Muscle of leg (tissue), 11 donors: ENCODE measurements around the gene HLA-C. TPM values are rescaled to one million over a fixed set of nuclear protein-coding genes. Genes with fewer than 3 reads are reported as not detected.
"Not testable (repeated sequence)": the region's sequence is repeated elsewhere in the genome, so short reads cannot be mapped to it uniquely, and the experiment has no call there.

Experiments used
- DNase-seq: peaks from one replicate; pipeline ENCODE4 v3.0.0; 2013
- H3K27ac ChIP-seq: one replicate; pipeline ENCODE4 v1.5.1; 2013; ENCODE audit warnings: mild to moderate bottlenecking, low read length, control low read depth
- H3K27me3 ChIP-seq: one replicate; pipeline ENCODE4 v1.6.1; 2013; ENCODE audit warnings: low read length; ENCODE audit not compliant: control insufficient read depth, insufficient read depth
- H3K36me3 ChIP-seq: one replicate; pipeline ENCODE4 v1.6.1; 2013; ENCODE audit warnings: low read length; ENCODE audit not compliant: control insufficient read depth, insufficient read depth
- H3K4me1 ChIP-seq: one replicate; pipeline ENCODE4 v1.6.1; 2013; ENCODE audit warnings: low read length; ENCODE audit not compliant: control insufficient read depth, insufficient read depth
- H3K4me3 ChIP-seq: one replicate; pipeline ENCODE4 v1.5.1; 2013; ENCODE audit warnings: low read length, control low read depth
- H3K9me3 ChIP-seq: replicated peaks from 2 replicates; pipeline ENCODE4 v1.6.1; 2013; ENCODE audit warnings: low read depth, low read length; ENCODE audit not compliant: control insufficient read depth
- WGBS: methylation state at CpG from one replicate; pipeline ENCODE4 v1.1.5; 2013; ENCODE audit warnings: missing lambda C conversion rate; ENCODE audit not compliant: insufficient coverage; 5-methylcytosine and 5-hydroxymethylcytosine counted together
- polyA plus RNA-seq, 8 donors: library from polyadenylated mRNA; unstranded; fragments of 120-200 nt; gene quantifications; one replicate each; pipeline versions ENCODE4 v1.2.1 to v1.2.3, GENCODE V29; 2013; ENCODE audit warnings: inconsistent platforms in 1 of 8, low replicate concordance in 1 of 8; ENCODE audit not compliant: insufficient read length in 8 of 8, insufficient read depth in 1 of 8
- total RNA-seq: library from RNA; stranded (reverse); fragments of 120-200 nt; gene quantifications from one replicate; pipeline ENCODE4 v1.2.4, GENCODE V29; 2013

The HLA-C gene
- total and polyA plus RNA-seq, 9 donors = 26.0 to 71.6 (median 52.9) TPM

DNA sequence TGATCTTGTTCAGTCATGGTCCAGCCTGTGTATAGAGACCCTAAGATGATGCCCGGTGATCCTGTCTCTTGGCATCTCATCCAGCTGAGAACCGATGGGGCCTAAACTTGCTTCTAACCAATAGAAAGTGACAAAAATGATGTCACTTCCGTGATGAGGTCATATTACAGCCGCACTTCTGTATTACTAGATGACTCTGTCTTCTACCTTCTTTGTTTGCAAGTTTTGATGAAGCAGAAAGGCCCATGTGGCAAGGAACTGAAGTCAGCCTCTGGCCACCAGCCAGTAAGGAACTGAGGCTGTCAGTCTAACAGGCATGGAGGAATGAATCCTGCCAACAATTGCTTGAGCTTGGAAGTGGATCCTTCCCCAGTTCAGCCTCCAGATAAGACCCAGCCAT lies 32.8 kb upstream of the HLA-C start:
- no peak for DNase-seq
- no peaks in the 10 kb centered on the region for H3K9me3 ChIP-seq
- no peak overlapping the region for H3K27ac ChIP-seq
- no peak overlapping the region for H3K4me3 ChIP-seq
- H3K4me1 ChIP-seq = no peaks in the 10 kb centered on the region
- WGBS = 33% methylated on average over 2 of the region's 4 CpGs
- peaks cover 30% of the 10 kb centered on the region for H3K27me3 ChIP-seq
- no peaks in the 10 kb centered on the region for H3K36me3 ChIP-seq

DNA sequence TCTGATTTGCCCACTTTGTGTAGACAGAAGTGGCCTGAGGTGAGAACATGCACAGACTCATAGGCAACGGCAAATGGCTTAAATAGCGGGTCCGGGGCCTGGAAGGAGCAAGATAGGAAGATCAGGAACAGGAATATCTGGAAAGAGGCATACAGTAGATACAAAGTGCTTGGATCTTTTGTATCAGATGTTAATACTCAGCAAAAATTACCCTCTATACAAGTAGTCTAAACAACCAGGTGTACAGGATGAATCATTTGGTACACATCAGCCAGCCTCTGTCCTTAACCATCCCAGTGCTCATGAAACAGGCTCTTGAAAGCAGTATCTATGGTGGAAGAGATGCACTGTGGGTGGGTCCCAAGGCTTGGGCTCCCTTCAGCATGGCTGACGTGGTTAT lies 28.9 kb upstream of the HLA-C start:
- Histone ChIP-seq H3K4me1 (no peaks in the 10 kb centered on the region), H3K9me3 (no peaks in the 10 kb centered on the region), H3K27me3 (peaks cover 7% of the 10 kb centered on the region), H3K27ac (no peak overlapping the region), H3K4me3 (no peak overlapping the region), H3K36me3 (no peaks in the 10 kb centered on the region)
- 67% methylated on average over 1 of the region's 4 CpGs for WGBS
- DNase-seq = no peak

DNA sequence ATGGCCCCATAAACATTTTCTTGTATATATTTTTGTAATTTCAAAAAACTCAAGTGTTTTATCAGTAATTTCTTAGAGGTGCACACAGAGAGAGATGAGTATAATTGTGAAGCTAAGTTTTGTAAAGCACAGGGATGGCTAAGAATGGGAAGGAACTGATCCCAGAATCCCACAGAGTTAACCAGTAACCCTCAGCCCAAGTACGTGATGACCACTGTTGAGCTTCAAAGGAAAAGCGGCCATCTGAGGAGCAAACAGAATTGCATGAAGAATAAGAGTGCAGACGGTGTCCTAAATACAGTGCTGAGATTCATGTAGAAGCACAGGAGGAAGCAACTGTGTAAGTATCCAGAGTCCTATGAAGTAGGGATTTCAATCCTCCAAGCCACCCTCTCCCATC lies 28.1 kb upstream of the HLA-C start:
- H3K4me3 ChIP-seq = no peak overlapping the region
- no peaks in the 10 kb centered on the region for H3K9me3 ChIP-seq
- no peaks in the 10 kb centered on the region for H3K4me1 ChIP-seq
- no CpG with 5 or more reads among the region's 3 CpGs for WGBS
- H3K36me3 ChIP-seq = no peaks in the 10 kb centered on the region
- DNase-seq = no peak
- H3K27me3 ChIP-seq = peaks cover 7% of the 10 kb centered on the region
- no peak overlapping the region for H3K27ac ChIP-seq

DNA sequence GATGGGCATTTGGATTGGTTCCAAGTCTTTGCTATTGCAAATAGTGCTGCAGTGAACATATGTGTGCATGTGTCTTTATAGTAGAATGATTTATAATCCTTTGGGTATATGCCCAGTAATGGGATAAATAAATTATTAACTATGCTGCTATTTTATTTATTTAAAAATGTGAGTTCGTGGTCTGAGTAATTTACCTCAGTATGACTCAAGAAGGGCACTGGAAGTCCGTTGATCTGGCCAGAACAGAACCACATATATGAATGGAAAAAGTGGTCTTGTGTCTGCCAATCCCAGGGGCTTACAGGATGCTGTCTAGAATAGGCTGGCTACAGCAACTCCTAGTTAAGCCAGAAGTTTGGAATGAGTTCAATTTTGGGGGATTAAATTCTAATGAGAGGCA lies 27.6 kb upstream of the HLA-C start:
- H3K4me1 ChIP-seq = no peaks in the 10 kb centered on the region
- H3K27ac ChIP-seq = no peak overlapping the region
- DNase-seq = no peak
- H3K27me3 ChIP-seq = peaks cover 7% of the 10 kb centered on the region
- H3K4me3 ChIP-seq = no peak overlapping the region
- H3K36me3 ChIP-seq = no peaks in the 10 kb centered on the region
- no peaks in the 10 kb centered on the region for H3K9me3 ChIP-seq
- 33% methylated on average over 1 of the region's 2 CpGs for WGBS

DNA sequence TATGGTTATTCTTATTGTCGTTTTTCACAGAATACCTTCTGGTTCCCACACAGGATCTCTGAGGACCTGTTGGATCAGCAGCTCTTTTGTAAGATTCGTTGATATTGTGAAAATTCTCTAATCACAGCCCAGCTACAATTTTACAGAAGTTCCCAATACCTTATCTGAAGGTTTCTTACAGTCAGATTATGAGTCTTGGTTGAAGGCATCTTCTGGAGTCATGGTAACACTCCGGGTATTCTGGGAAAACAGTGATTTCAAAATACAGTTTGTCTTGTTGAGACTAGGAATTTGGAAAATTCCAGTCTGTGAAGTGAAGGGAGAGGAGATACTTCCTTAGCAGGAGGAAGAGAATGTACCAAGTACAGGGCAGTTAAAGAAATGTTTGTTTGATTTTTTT lies 22.2 kb upstream of the HLA-C start:
- WGBS = no CpG with 5 or more reads among the region's 3 CpGs
- H3K9me3 ChIP-seq = no peaks in the 10 kb centered on the region
- no peaks in the 10 kb centered on the region for H3K36me3 ChIP-seq
- no peak overlapping the region for H3K27ac ChIP-seq
- DNase-seq = no peak
- H3K4me1 ChIP-seq = no peaks in the 10 kb centered on the region
- peaks cover 3% of the 10 kb centered on the region for H3K27me3 ChIP-seq
- H3K4me3 ChIP-seq = no peak overlapping the region

DNA sequence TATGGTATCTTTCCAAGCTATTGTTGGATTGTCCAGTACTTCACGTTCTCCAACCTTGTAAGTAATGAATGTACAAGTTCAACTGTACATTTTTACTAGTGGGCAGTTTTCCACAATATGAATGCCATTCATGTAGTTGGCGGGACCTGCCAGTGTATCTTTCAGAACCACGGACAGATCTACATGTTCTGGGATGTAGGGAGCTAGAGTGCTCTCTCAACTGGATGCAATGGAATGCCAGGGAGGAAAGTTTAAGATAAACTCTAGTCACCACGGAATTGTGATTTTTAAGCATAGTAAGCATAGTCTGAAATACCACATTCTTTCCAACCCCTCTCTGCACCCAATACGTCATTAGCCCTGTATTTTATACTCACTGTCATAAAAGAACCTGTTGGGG lies 21.5 kb upstream of the HLA-C start:
- no peaks in the 10 kb centered on the region for H3K9me3 ChIP-seq
- H3K27me3 ChIP-seq = peaks cover under 1% of the 10 kb centered on the region
- no peaks in the 10 kb centered on the region for H3K36me3 ChIP-seq
- WGBS = no CpG with 5 or more reads among the region's 5 CpGs
- peak; percentile 40 for DNase-seq
- no peak overlapping the region for H3K27ac ChIP-seq
- no peak overlapping the region for H3K4me3 ChIP-seq
- no peaks in the 10 kb centered on the region for H3K4me1 ChIP-seq

DNA sequence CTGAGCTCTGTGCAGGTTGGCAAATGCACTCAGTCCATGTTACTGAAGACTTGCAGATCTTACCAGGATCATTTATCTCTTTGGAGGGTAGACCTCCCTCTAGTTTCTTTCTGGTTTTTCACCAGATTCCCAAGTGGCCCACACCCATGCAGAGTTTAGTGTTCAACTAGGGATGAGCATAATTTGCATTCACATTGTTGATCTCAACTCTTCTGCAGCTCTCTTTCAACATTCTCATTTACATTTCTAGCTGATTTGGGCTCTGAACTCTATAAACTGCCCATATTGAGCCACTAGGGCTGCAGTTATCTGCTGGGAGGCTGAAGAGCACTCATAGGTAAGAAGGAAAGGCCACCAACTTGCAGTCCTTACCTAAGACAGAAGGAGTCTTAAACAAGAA lies 17.9 kb upstream of the HLA-C start:
- DNase-seq = no peak
- H3K27ac ChIP-seq = no peak overlapping the region
- H3K9me3 ChIP-seq = no peaks in the 10 kb centered on the region
- H3K4me1 ChIP-seq = no peaks in the 10 kb centered on the region
- H3K36me3 ChIP-seq = no peaks in the 10 kb centered on the region
- H3K4me3 ChIP-seq = no peak overlapping the region
- no peaks in the 10 kb centered on the region for H3K27me3 ChIP-seq

DNA sequence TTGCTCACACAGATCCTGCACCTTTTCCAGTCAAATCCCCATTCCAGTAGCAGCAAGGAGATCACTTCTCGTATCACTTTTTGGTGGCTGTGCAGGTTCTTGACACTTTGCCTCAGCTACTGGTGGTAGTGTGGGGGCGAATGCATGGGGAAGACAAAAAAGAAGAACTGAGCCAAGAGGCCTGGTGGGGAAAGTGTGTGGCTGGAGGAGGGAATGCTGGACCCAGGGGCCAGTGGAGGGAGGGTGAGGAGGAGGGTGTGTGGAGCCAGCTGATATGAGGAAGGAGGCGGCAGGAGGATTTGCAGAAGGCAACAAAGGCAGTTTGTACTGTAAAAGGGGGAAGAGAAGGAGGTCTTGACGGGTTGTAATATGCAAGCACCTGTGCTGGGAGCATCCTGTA lies 15.7 kb upstream of the HLA-C start:
- 62% methylated on average over 4 of the region's 4 CpGs for WGBS
- H3K27me3 ChIP-seq = no peaks in the 10 kb centered on the region

DNA sequence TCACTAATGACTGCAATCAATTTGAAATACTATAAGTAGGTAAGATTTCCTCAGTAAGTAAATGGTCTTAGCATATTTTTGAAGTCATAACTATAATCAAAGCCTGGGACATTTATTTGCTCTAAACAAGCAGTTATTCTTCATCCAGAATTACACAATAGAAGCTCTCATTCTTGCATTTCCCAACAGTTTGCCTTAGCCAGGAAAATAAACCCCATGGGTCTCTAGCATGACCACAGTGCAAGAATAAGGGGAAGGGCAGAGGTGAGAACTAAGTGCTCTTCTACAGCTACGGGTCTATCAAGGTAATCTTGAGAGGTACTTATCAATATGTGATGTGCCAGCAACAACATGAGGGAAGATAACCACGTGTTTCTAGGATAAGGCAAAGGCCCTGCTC lies 14.1 kb upstream of the HLA-C start:
- H3K9me3 ChIP-seq = no peaks in the 10 kb centered on the region
- no peak for DNase-seq
- H3K36me3 ChIP-seq = no peaks in the 10 kb centered on the region
- no peak overlapping the region for H3K4me3 ChIP-seq
- H3K27me3 ChIP-seq = no peaks in the 10 kb centered on the region
- no peak overlapping the region for H3K27ac ChIP-seq
- no peaks in the 10 kb centered on the region for H3K4me1 ChIP-seq
- WGBS = 38% methylated on average over 2 of the region's 2 CpGs

More for the DNA sequence above, 15.7 kb upstream of the HLA-C start:
- no peaks in the 10 kb centered on the region for H3K36me3 ChIP-seq
- H3K4me1 ChIP-seq = no peaks in the 10 kb centered on the region
- H3K27ac ChIP-seq = no peak overlapping the region
- H3K4me3 ChIP-seq = no peak overlapping the region
- no peaks in the 10 kb centered on the region for H3K9me3 ChIP-seq
- no peak for DNase-seq

DNA sequence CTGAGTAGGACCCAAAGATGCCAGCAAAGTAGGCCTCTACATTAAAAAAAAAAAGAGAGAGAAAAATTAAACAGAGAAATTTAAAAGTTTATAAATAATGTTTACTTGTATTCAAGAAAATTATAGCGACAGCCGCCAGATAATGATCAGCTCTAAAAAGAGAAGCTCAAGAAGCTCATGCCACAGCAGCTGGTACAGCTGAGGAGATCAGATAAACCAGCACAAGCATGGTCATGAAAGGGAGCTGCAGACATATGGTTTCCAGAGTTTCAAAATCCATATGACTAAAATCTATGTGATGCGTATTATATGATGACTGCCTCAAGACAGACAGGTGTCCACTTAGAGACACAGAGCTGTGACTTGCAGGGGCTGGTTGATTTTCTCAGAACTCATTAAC lies 13.6 kb upstream of the HLA-C start:
- H3K27ac ChIP-seq = no peak overlapping the region
- H3K4me1 ChIP-seq = no peaks in the 10 kb centered on the region
- H3K36me3 ChIP-seq = no peaks in the 10 kb centered on the region
- no peaks in the 10 kb centered on the region for H3K9me3 ChIP-seq
- no peak for DNase-seq
- H3K4me3 ChIP-seq = no peak overlapping the region
- 100% methylated on average over 2 of the region's 3 CpGs for WGBS
- no peaks in the 10 kb centered on the region for H3K27me3 ChIP-seq

DNA sequence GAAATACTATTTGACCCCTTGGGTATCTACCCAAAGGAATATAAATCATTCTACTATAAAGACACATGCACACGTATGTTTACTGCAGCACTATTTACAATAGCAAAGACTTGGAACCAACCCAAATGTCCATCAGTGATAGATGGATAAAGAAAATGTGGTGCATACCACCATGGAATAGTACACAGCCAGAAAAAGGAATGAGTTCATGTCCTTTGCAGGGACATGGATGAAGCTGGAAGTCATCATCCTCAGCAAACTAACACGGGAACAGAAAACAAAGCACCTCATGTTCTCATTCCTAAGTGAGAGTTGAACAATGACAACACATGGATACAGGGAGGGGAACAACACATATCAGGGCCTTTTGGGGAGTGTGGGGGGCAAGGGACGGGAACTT lies 7.8 kb upstream of the HLA-C start:
- DNase-seq, H3K4me3 ChIP-seq, H3K36me3 ChIP-seq, H3K4me1 ChIP-seq, H3K27ac ChIP-seq, H3K27me3 ChIP-seq, H3K9me3 ChIP-seq: not testable (repeated sequence)
- WGBS = 100% methylated on average over 1 of the region's 3 CpGs
